Measurements from ENCODE around the gene SDF2L1.
"Not testable (repeated sequence)": the region's sequence is repeated elsewhere in the genome, so short reads cannot be mapped to it uniquely, and the experiment has no call there.

The SDF2L1 gene

GRCh38 chr22:21641417-21641788 lies 699 bp upstream of the SDF2L1 start:
- H3K27ac Mint-ChIP-seq: peak overlapping the region; percentile 85
- H3K27me3 Mint-ChIP-seq: no peaks in the 10 kb centered on the region
- H3K36me3 Mint-ChIP-seq: peaks cover 10% of the 10 kb centered on the region
- peak overlapping the region; percentile 79 for H3K4me3 Mint-ChIP-seq
- H3K9me3 Mint-ChIP-seq: no peaks in the 10 kb centered on the region
- peaks cover 37% of the 10 kb centered on the region for H3K4me1 Mint-ChIP-seq
- no peak for ATAC-seq

DNA sequence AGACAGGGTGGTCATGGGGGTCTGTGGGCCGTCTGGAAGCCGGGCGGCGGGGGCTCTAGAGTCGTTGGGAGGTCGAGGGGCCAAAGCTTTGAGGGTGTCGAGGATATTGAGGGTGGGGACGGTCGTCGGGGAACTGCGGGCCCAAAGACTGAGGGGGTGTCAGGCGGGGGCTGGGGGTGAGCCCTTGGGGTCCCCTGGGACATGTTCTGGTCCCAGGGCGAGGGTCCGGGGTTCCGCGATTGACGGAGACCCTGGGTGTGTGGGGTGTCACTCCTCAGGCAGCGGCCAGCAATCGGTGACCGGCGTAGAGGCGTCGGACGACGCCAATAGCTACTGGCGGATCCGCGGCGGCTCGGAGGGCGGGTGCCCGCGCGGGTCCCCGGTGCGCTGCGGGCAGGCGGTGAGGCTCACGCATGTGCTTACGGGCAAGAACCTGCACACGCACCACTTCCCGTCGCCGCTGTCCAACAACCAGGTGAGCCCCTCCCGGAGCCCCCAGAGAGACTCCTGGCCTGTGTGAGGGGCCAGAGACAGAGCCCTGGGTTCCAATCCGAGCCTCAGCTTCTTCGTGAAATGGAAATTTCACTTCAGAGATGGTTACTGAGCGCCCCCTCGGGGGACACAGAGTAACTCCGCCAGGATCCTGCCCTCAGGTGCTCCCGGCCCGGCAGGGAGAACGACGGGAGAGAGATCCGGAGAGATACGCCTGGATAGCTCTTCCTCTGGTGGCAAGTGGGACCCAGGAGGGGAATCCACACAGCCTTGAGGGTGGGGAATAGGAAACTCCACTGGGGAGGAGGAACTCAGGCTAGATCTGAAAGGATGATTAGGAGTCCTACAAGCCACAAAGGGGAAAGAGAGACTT lies 714 bp downstream of the SDF2L1 start:
- peak; percentile 42 for ATAC-seq
- H3K4me3 Mint-ChIP-seq: peak overlapping the region; percentile 79
- no peaks in the 10 kb centered on the region for H3K9me3 Mint-ChIP-seq
- no peaks in the 10 kb centered on the region for H3K27me3 Mint-ChIP-seq
- peaks cover 44% of the 10 kb centered on the region for H3K4me1 Mint-ChIP-seq
- peak overlapping the region; percentile 85 for H3K27ac Mint-ChIP-seq
- H3K36me3 Mint-ChIP-seq: peaks cover 17% of the 10 kb centered on the region

DNA sequence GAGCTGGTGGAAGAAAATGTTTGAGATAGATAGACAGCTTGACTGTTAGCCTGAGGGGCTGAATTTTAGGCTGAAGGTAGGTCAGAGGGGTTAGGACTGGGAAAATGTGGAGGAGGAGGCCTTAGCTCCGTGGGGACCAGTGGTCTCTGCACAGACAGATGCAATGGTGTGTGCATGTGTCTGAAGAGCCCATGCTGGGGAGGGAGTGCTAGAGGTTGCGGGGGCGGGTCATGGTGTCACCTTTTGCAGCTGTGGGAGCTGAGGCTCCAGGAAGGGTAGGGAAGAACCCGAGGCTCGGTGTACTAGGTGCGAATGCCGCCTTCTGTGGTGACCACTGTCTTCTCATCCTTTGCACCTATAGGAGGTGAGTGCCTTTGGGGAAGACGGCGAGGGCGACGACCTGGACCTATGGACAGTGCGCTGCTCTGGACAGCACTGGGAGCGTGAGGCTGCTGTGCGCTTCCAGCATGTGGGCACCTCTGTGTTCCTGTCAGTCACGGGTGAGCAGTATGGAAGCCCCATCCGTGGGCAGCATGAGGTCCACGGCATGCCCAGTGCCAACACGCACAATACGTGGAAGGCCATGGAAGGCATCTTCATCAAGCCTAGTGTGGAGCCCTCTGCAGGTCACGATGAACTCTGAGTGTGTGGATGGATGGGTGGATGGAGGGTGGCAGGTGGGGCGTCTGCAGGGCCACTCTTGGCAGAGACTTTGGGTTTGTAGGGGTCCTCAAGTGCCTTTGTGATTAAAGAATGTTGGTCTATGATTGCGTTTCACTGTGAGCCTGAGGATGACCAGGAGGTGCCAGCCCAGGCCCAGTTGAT lies 1.6 kb downstream of the SDF2L1 start:
- Mint-ChIP-seq H3K4me1 (peaks cover 44% of the 10 kb centered on the region), H3K36me3 (peaks cover 20% of the 10 kb centered on the region), H3K9me3 (no peaks in the 10 kb centered on the region), H3K27ac (peak overlapping the region; percentile 85), H3K27me3 (no peaks in the 10 kb centered on the region), H3K4me3 (peak overlapping the region; percentile 79)
- no peak for ATAC-seq

DNA sequence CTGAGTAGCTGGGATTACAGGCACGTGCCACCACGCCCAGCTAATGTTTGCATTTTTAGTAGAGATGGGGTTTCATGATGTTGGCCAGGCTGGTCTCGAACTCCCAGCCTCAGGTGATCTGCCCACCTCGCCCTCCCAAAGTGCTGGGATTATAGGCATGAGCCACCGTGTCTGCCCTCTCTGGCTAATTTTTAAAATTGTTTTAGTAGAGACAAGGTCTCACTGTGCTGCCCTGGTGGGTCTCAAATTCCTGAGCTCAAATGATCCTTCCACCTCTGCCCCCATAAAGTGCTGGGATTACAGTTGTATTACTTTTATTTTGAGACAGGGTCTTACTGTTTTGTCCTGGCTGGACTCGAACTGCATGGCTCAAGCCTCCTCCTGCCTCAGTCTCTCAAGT lies 3.4 kb downstream of the SDF2L1 start:
- H3K9me3 Mint-ChIP-seq, H3K27ac Mint-ChIP-seq, ATAC-seq, H3K27me3 Mint-ChIP-seq, H3K4me3 Mint-ChIP-seq: not testable (repeated sequence)
- peaks cover 48% of the 10 kb centered on the region for H3K4me1 Mint-ChIP-seq
- peaks cover 27% of the 10 kb centered on the region for H3K36me3 Mint-ChIP-seq

DNA sequence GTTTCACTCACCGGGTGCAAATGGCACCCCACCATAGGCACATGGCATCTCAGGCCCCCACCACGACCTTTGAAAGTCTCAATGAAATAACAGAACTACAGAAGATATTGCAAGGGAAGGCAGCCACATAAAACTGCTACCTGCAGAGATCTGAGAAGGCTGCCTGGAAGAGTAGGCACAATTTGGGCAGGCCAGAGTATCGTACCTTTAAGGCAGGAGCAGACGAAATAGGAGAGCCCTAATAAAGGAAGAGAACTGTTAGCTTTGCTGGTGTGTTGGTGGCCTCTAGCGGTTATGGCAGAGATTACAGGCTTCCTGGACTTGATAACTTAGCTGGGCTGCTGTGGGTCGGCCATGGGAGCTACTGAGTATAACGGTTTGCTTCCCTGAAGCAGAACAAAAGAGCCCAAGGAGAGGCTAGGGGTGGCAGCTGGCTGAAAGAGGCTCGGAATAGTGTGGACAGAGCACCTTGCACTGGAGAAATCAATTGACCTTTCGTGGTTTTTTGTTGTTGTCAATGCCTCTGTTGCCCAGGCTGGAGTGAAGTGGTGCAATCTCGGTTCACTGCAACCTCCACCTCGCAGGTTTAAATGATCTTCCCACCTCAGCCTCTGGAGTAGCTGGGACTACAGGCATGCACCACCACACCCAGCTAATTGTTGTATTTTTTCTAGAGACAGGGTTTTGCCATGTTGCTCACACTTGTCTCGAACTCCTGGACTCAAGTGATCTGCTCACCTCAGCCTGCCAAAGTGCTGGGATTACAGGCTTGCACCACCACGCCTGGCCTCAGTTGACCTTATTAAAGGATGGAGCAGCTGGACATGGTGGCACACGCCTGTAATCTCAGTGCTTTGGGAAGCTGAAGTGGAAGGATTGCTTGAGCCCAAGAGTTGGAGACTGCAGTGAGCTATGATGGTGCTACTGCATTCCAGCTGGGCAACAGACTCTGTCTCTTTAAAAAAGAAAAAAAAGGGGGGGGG lies 4.8 kb downstream of the SDF2L1 start:
- peaks cover 27% of the 10 kb centered on the region for H3K36me3 Mint-ChIP-seq
- no peak overlapping the region for H3K4me3 Mint-ChIP-seq
- peaks cover 50% of the 10 kb centered on the region for H3K4me1 Mint-ChIP-seq
- no peaks in the 10 kb centered on the region for H3K27me3 Mint-ChIP-seq
- ATAC-seq: peak; percentile 32
- H3K9me3 Mint-ChIP-seq: no peaks in the 10 kb centered on the region
- no peak overlapping the region for H3K27ac Mint-ChIP-seq

DNA sequence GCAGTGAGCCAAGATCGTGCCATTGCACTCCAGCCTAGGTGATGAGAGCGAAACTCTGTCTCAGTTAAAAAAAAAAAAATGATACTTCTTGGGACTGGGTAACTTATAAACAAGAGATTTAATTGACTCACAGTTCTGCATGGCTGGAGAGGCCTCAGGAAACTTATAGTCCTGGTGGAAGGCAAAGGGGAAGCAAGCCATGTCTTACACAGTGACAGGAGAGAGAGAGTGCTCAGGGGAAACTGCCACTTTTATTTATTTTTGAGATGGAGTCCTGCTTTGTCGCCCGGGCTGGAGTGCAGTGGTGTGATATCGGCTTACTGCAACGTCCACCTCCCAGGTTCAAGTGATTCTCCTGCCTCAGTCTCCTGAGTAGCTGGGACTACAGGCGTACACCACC lies 8.2 kb downstream of the SDF2L1 start:
- Mint-ChIP-seq H3K36me3 (peaks cover 21% of the 10 kb centered on the region), H3K9me3 (no peaks in the 10 kb centered on the region), H3K27ac (no peak overlapping the region), H3K4me1 (peaks cover 33% of the 10 kb centered on the region), H3K4me3 (no peak overlapping the region), H3K27me3 (no peaks in the 10 kb centered on the region)
- no peak for ATAC-seq

GRCh38 chr22:21650823-21651520 lies 8.9 kb downstream of the SDF2L1 start:
- Mint-ChIP-seq H3K9me3 (no peaks in the 10 kb centered on the region), H3K27ac (no peak overlapping the region), H3K36me3 (peaks cover 21% of the 10 kb centered on the region), H3K4me1 (peaks cover 34% of the 10 kb centered on the region), H3K27me3 (no peaks in the 10 kb centered on the region), H3K4me3 (peak overlapping the region; percentile 92)
- no peak for ATAC-seq

DNA sequence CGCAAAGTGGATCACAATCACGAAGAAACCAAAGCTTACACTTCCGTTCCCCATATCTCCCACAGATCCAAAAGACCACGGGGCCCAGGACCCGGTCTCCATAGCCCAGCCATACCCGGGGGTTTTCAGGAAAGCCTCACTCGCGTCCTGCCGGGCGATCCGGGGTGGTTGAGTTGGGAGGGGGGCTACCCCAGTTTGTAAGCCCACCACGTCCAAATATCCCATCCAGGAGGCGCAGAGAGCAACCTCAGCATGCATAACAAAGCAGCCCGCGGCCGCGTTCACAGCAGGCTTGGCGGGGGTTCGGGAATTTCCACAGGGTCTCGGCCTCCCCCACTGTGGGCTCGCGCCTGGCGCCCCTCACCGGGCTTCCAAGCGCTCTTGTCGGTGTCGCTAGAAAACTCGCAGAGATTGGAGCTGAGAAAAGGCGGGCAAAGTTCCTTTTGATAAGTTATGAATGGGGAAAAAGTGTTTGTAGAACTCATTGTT lies 9.5 kb downstream of the SDF2L1 start:
- H3K27ac Mint-ChIP-seq: peak overlapping the region; percentile 82
- H3K4me3 Mint-ChIP-seq: peak overlapping the region; percentile 92
- no peaks in the 10 kb centered on the region for H3K9me3 Mint-ChIP-seq
- ATAC-seq: no peak
- H3K36me3 Mint-ChIP-seq: peaks cover 15% of the 10 kb centered on the region
- peaks cover 35% of the 10 kb centered on the region for H3K4me1 Mint-ChIP-seq
- no peaks in the 10 kb centered on the region for H3K27me3 Mint-ChIP-seq

DNA sequence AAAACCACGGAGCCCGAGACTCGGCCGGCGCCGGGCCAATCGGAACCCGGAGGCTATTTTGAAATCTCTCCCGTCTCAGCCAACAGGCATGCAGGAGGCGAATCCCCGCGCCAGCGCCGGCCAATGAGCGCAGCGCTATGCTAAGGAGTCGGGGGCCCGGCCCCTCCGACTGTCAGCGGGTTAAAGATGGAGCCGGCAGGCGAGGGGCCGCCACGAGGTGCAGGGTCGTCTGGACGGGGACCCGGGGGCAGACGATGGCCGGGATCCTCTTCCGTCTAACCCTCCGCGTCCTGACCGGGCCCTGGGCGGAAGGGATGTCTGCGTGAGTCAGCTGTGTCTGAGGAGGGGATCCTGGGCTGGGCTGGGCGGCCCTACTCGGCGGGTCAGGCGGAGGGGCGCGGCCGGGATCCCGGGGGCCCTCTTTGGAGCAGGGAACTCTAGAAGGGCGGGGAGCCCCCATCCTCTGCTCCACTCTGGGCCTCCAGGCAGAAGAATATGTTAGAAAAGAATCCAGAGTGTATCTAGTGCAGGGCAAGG lies 10.0 kb downstream of the SDF2L1 start:
- Mint-ChIP-seq H3K36me3 (peaks cover 10% of the 10 kb centered on the region), H3K9me3 (no peaks in the 10 kb centered on the region), H3K27me3 (no peaks in the 10 kb centered on the region), H3K4me3 (peak overlapping the region; percentile 92), H3K4me1 (peaks cover 35% of the 10 kb centered on the region), H3K27ac (peak overlapping the region; percentile 82)
- ATAC-seq: peak; percentile 98

DNA sequence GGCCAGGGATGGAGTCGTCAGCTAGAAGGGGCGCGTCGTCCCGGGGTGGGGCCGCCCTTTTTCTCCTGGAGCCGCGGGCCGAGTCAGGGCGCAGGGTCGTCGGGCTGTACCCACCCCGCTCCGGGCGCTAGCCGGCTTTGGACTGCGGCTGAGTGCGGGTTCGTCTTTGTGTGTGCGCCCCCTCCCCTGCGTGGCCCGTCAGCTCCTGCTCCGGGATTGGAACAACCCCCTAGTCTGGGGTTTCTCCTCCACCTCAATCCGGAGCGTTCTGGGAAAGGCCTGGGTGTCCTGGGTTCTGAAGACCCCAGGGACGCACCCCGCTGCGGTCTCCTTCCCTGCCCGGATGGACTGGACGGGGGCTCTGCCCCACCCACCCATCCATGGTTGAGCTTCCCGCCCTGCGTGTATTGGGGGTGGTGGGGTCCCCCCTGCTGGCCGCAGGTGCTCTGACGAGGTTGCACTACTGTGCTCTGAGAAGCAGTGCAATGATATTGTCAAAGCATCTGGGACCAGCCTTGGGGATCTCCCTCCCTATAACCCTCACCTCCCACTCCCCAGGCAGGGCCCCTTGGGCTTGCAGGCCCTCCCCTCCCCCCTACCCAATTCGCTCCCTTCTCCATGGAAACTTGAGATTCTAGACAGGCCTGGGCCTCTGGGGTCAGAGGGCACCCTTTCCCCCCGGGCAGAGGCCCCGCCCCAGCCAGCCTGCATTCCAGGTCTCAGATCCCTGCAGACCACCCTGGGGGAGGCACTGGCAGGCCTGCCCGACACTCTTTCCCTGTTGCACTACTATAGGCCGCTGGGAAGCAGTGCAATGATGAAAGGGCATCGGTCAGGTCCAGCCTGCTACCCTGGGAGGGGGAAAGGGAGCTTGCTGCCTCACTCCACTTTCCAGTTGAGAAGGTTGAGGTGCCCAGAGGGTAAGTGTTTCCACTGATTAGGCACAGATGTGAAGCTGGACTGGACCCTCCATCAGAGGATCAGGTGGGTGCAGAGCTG lies 10.7 kb downstream of the SDF2L1 start:
- H3K9me3 Mint-ChIP-seq: no peaks in the 10 kb centered on the region
- H3K27me3 Mint-ChIP-seq: no peaks in the 10 kb centered on the region
- peak overlapping the region; percentile 92 for H3K4me3 Mint-ChIP-seq

GRCh38 chr22:21657020-21657359 lies 14.9 kb downstream of the SDF2L1 start:
- no peak for ATAC-seq
- peaks cover 26% of the 10 kb centered on the region for H3K4me1 Mint-ChIP-seq
- H3K4me3 Mint-ChIP-seq: peak overlapping the region; percentile 81
- H3K27me3 Mint-ChIP-seq: no peaks in the 10 kb centered on the region
- H3K9me3 Mint-ChIP-seq: no peaks in the 10 kb centered on the region
- H3K36me3 Mint-ChIP-seq: no peaks in the 10 kb centered on the region
- H3K27ac Mint-ChIP-seq: peak overlapping the region; percentile 25

More for the DNA sequence above, 10.7 kb downstream of the SDF2L1 start:
- no peak for ATAC-seq
- Mint-ChIP-seq H3K36me3 (peaks cover 10% of the 10 kb centered on the region), H3K4me1 (peaks cover 39% of the 10 kb centered on the region), H3K27ac (peak overlapping the region; percentile 82)

DNA sequence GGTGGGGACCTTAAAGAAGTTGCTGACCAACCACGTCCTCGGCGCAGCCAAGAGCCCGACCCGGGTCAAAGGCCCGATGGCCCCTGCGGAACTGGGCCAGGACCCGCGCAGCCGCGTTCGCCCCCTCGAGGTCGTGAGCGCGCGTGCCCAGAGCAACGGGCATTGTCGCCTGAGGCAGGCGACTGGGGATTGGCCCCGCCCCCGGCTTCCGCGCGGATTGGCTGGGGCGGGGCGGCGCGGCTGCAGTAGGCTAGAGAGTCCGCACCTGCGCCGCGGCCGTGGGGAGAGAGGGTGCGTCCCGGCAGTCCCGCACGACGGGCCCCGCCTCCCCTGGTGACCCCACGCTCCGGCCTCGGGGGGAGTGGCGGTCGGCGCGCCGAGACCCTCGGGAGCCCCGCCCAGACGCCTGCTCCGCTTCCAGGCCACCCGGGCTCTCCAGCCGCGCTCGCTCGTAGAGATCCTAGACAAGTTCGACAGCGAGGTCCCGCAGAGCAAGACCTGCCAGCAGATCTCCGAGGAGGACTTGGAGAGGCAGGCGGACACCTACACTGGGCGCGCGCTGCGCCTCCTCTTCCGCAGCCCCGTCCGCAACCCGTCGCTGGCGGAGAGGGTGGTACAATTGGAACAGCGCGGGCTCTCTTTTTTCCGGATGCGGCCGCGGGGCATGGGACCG lies 15.4 kb downstream of the SDF2L1 start:
- Mint-ChIP-seq H3K9me3 (no peaks in the 10 kb centered on the region), H3K27ac (peak overlapping the region; percentile 69), H3K36me3 (no peaks in the 10 kb centered on the region), H3K4me1 (peaks cover 22% of the 10 kb centered on the region), H3K27me3 (no peaks in the 10 kb centered on the region), H3K4me3 (peak overlapping the region; percentile 81)
- peak; percentile 93 for ATAC-seq

Measured in stimulated activated memory B cell treated with anti-CD40 and anti-IgM and Interleukin-4, amounts not matched to agents 10 μg/mL and 1 μg/mL and 100 μg/mL, for 72 hours (primary cell).